ENCODE measurements around the gene CCDC71. TPM values are rescaled to one million over a fixed set of nuclear protein-coding genes. Genes with fewer than 3 reads are reported as not detected.

The CCDC71 gene
- polyA plus RNA-seq = 1 to 10 TPM; 1.1 to 2.0 (median 1.7) TPM

DNA sequence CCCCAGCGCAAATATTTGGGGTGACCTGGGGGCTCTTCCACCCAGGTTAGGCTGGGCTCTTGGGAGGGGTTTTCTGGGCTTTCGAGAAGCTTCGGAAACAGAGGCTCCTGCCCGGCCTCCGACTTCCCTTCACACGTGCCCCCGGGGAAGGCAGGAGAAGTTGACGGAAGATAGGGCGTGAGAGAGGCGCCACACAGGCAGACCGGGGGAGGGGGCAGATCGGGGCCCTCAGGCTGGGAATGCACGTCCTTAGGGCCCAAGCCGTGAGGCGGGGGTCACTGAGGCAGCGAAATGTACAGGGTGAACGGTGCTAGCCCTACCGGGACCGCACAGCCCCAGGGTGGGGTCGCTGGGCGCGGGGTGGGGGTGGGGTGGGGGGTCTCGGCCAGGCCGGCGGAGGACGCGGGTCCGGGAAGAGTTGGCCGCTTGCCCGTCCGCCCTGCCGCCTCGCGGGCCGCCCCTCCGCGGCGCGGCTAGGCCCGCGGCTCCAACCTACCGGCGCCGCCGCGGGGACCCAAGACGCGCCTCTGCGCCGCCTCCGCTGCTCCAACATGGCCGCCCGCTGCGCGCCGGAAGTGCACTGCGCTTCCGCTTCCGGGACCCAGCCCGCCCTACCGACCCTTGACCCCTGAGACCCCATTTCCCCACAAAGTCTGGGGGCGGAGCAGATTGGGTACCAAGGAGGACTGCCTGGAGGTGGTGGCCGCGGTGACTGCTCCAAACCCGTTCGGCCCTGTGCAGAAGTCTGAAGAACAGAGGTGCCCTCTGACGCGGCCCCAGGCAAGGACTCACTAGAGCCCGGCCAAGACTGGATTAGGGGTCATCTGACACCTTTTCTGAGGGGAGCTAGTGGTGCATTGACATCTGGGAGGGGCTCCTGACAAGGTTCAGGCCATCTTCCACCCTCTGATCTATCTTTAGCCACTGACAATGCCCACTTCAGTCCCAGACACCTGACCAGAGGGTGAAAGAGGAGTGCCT, at the start of gene CCDC71:
TSS of gene CCDC71 (minus strand) at position 561 of the 981 bp plus-strand sequence. CDS start 2,123 bp downstream, outside the sequence.
- H3K4me1 Mint-ChIP-seq = peaks cover 37 to 43% of the 10 kb centered on the region in 2 donors

DNA sequence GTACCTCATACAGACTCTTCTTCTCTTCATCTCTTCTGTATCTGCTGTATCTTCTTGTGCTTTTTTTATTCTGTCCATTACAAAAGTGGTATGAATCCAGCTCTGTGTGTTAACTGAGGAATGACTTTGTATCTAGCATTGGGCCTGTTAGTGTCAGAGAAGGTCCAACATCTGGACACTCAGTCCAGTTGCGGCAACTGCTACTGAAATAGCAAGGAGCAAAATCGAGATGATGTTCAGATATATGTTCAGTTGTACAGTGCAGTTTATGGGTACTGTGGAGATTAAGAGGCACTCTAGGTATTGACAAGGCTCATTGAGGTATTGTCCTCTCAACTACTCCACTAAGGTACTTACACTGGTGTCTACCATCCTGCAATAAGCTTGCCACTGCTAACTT, 47.9 kb upstream of the CCDC71 start:
- H3K9me3 Mint-ChIP-seq = no peaks in the 10 kb centered on the region

More for the DNA sequence above, at the start of gene CCDC71:
- peaks cover 0 to 10% (median 0%) of the 10 kb centered on the region in 3 donors for H3K36me3 Mint-ChIP-seq
- H3K27ac Mint-ChIP-seq = peak within 1 kb of the TSS; percentile 85 to 93 (median 90)
- H3K27me3 Mint-ChIP-seq (ENCODE audit: low read depth in 3 of 3) = peaks cover 0 to 2% (median 0%) of the 10 kb centered on the region in 3 donors
- no peaks in the 10 kb centered on the region for H3K9me3 Mint-ChIP-seq
- peak within 1 kb of the TSS; percentile 89 to 91 (median 90) for H3K4me3 Mint-ChIP-seq
- DNase-seq = peak; percentile 69 to 76 (median 75)

DNA sequence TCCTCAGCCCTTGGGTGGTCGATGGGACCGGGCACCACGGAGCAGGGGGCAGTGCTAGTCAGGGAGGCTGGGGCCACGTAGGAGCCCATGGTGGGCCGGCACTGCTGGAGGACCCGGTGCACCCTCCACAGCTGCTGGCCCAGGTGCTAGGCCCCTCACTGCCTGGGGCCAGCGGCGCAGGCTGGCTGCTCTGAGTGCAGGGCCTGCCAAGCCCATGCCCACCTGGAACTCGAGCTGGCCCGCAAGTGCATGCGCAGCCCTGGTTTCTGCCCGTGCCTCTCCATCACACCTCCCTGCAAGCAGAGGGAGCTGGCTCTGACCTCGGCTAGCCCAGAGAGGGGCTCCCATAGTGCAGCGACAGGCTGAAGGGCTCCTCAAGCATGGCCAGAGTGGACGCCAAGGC, 47.4 kb upstream of the CCDC71 start:
- no peaks in the 10 kb centered on the region for H3K9me3 Mint-ChIP-seq
- H3K27me3 Mint-ChIP-seq (ENCODE audit: low read depth in 3 of 3) = peaks cover 0 to 8% (median 2%) of the 10 kb centered on the region in 3 donors
- no peak for DNase-seq
- H3K4me3 Mint-ChIP-seq = no peak overlapping the region
- H3K4me1 Mint-ChIP-seq = no peaks in the 10 kb centered on the region
- H3K27ac Mint-ChIP-seq = no peak overlapping the region
- H3K36me3 Mint-ChIP-seq = no peaks in the 10 kb centered on the region

More for the DNA sequence above, 47.9 kb upstream of the CCDC71 start:
- H3K36me3 Mint-ChIP-seq = no peaks in the 10 kb centered on the region
- DNase-seq = no peak
- H3K4me1 Mint-ChIP-seq = no peaks in the 10 kb centered on the region
- H3K27me3 Mint-ChIP-seq (ENCODE audit: low read depth in 3 of 3) = peaks cover 0 to 8% (median 2%) of the 10 kb centered on the region in 3 donors
- no peak overlapping the region for H3K27ac Mint-ChIP-seq
- no peak overlapping the region for H3K4me3 Mint-ChIP-seq

DNA sequence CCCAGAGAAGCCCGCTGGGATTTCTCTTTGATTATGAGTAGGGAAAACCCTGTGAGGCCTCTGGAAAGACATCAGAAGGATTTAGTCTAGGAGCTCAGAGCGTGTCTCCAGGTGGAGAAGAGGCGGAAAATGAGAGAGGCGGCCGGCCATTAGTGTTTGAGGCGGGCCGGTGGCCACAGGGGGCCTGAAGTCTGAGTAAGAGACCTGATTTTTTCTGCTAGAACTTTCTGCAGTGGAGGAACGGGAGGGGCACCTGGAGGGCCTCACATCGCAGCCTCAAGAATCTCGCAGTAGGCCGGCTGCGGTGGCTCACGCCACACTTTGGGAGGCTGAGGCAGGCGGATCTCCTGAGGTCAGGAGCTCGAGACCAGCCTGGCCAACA, 33.8 kb upstream of the CCDC71 start:
- Mint-ChIP-seq H3K4me3 (no peak overlapping the region), H3K27me3 (ENCODE audit: low read depth in 3 of 3) (peaks cover 0 to 7% (median 2%) of the 10 kb centered on the region in 3 donors), H3K36me3 (no peaks in the 10 kb centered on the region), H3K27ac (no peak overlapping the region), H3K9me3 (peaks cover 0 to 1% (median 0%) of the 10 kb centered on the region in 6 donors), H3K4me1 (no peaks in the 10 kb centered on the region)
- no peak for DNase-seq

DNA sequence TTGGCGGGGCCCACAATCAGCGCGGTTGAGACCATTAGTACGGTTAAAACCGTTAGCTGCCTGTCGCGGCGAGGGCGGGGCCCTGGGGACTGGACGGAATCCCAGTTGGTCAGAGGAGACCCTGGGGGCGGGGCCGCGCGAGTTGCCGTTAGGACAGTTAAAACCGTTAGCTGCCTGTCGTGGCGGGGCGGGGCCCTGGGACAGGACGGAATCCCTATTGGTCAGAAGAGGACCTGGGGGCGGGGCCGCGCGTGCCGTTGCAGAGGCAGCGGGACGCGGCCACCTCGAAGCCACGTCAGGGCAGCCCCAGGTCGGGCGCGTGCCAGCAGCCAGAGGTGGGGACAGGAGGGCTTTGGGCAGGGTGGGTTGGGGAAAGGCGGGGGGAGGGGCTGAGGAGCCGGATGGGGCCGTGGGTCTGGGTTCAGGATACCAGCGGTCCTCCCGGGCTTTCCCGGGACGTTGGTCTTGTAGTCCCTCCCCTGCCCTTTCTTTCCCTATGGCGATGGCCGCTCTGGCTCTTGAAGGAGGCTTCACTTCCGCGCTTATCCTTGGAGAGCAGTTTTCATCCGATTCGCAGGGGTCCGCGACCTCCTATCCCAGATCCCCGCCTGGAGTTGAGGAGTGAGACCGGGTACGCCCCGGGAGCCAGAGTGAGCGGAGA, 33.2 kb upstream of the CCDC71 start:
- no peaks in the 10 kb centered on the region for H3K36me3 Mint-ChIP-seq
- H3K27ac Mint-ChIP-seq = no peak overlapping the region
- DNase-seq = no peak
- H3K27me3 Mint-ChIP-seq (ENCODE audit: low read depth in 3 of 3) = peaks cover 0 to 6% (median 2%) of the 10 kb centered on the region in 3 donors
- no peaks in the 10 kb centered on the region for H3K4me1 Mint-ChIP-seq
- no peak overlapping the region for H3K4me3 Mint-ChIP-seq
- H3K9me3 Mint-ChIP-seq = peaks cover 0 to 1% (median 0%) of the 10 kb centered on the region in 6 donors

DNA sequence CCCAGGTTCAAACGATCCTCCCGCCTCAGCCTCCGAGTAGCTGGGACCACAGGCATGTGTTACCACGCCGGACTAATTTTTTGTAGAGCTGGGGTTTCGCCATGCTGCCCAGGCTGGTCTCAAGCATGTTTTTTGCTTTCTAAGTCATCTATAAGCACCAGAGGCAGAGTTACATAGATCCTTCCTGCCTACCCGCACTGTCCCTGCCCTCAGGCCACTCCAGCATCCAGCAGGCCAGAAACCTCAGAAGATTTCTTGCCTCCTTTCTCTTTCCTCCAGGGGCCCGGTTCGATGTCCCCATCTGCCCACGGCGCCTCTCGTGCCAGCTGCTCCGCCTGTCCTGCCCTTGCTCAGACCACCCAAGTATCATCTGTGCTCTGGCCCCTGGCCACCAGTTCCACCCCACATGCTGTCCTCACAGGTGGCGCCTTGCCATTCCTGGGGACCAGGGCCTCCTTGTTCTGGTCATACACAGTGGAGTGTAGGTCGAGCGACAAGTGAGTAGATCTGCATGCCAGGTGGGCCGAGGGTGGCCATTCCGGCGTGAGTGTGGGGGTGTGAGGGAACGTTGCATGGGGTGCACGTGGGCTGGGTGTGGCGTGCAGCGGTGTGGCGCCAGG, 32.6 kb upstream of the CCDC71 start:
- Mint-ChIP-seq H3K36me3 (no peaks in the 10 kb centered on the region), H3K27me3 (ENCODE audit: low read depth in 3 of 3) (peaks cover 0 to 5% (median 2%) of the 10 kb centered on the region in 3 donors), H3K9me3 (peaks cover 0 to 1% (median 0%) of the 10 kb centered on the region in 6 donors), H3K27ac (no peak overlapping the region), H3K4me3 (no peak overlapping the region), H3K4me1 (no peaks in the 10 kb centered on the region)
- DNase-seq = no peak

DNA sequence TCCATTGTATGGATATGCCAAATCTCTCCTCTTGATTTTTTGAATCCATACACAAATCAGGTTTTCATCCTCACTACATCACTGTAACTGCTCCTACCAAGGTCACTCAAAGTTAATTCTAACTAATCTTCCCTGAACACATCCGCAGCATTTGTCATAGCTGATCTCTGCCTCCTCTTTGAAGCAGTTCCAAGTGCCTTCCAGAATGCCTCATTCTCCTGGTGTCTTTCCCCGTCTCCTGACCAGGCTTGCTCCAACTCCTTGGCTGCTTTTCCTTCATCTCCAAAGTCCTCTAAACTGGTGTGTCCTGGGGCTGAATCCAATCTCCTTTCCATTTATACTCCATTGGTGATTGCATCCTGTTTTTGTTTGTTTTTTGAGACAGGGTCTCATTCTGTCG, 32.0 kb upstream of the CCDC71 start:
- no peaks in the 10 kb centered on the region for H3K4me1 Mint-ChIP-seq
- no peak for DNase-seq
- H3K36me3 Mint-ChIP-seq = no peaks in the 10 kb centered on the region
- peaks cover 0 to 1% (median 0%) of the 10 kb centered on the region in 6 donors for H3K9me3 Mint-ChIP-seq
- H3K4me3 Mint-ChIP-seq = no peak overlapping the region
- H3K27me3 Mint-ChIP-seq (ENCODE audit: low read depth in 3 of 3) = peaks cover 0 to 5% (median 2%) of the 10 kb centered on the region in 3 donors
- no peak overlapping the region for H3K27ac Mint-ChIP-seq

DNA sequence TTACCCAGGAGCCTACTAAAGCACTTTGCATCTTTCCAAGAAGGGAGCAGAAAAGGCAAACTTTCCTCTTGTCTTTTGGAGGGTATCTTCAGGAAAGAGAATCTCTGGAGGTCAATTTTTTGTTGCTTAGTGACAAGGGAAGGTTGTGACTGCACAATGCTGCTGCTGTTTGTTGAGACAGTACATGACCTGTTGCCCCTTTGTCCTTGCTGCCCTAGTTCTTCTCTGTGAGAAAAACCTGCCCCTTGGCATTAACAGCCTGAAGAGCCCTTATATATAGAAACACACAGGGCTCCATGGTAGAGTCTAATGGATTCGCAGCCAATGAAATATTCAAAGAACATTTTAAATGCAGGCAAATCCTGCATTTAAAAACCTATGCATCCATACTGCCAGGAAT, 25.6 kb upstream of the CCDC71 start:
- H3K9me3 Mint-ChIP-seq = no peaks in the 10 kb centered on the region
- no peak overlapping the region for H3K4me3 Mint-ChIP-seq
- H3K27me3 Mint-ChIP-seq (ENCODE audit: low read depth in 3 of 3) = peaks cover 0 to 9% (median 3%) of the 10 kb centered on the region in 3 donors
- no peaks in the 10 kb centered on the region for H3K4me1 Mint-ChIP-seq
- no peaks in the 10 kb centered on the region for H3K36me3 Mint-ChIP-seq
- H3K27ac Mint-ChIP-seq = no peak overlapping the region
- no peak for DNase-seq

DNA sequence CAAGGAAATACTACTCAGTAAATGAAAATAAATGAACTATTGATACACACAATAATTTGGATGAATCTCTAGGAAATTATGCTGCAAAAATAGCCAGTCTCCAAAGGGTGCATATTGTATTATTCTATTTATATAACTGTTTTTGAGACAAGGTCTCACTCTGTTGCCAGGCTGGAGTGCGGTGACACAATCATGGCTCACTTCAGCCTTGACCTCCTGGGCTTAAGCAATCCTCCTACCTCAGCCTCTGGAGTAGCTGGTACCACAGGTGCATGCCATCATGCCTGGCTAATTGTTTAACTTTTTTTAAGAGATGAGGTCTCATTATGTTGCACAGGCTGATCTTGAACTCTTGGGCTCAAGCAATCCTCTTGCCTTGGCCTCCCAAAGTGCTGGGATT, 17.7 kb upstream of the CCDC71 start:
- Mint-ChIP-seq H3K9me3 (no peaks in the 10 kb centered on the region), H3K36me3 (no peaks in the 10 kb centered on the region), H3K27me3 (ENCODE audit: low read depth in 3 of 3) (peaks cover 4 to 22% (median 14%) of the 10 kb centered on the region in 3 donors), H3K4me3 (no peak overlapping the region), H3K4me1 (no peaks in the 10 kb centered on the region), H3K27ac (no peak overlapping the region)
- DNase-seq = no peak

DNA sequence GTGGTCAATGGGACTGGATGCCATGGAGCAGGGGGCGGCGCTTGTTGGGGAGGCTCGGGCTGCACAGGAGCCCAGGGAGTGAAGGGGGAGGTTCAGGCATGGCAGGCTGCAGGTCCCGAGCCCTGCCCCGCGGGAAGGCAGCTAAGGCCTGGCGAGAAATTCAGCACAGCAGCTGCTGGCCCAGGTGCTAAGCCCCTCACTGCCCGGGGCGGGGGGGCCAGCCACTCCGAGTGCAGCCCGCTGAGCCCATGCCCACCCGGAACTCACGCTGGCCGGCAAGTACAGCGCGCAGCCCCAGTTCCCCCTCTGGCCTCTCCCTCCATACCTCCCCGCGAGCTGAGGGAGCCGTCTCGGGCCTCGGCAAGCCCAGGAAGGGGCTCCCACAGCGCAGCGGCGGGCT, 16.6 kb upstream of the CCDC71 start:
- DNase-seq = no peak
- Mint-ChIP-seq H3K36me3 (no peaks in the 10 kb centered on the region), H3K27me3 (ENCODE audit: low read depth in 3 of 3) (peaks cover 4 to 22% (median 14%) of the 10 kb centered on the region in 3 donors), H3K9me3 (no peaks in the 10 kb centered on the region), H3K4me3 (no peak overlapping the region), H3K4me1 (no peaks in the 10 kb centered on the region), H3K27ac (no peak overlapping the region)

DNA sequence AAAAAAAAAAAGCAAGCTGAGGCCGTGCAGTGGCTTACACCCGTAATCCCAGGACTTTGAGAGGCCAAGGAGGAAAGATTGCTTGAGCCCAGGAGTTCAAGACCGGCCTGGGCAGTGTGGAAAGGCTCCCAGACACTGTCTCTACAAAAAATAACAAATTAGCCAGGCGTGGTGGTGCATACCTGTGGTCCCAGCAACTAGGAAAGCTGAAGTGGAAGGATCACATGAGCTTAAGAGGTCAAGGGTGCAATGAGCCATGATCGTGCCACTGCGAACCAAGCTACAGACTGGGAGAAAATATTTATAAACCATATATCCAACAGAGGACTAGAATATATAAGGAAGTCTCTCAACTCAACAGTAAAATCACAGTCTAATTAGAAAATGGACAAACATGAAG, 15.2 kb upstream of the CCDC71 start:
- DNase-seq = no peak
- peaks cover 4 to 15% (median 9%) of the 10 kb centered on the region in 3 donors for H3K27me3 Mint-ChIP-seq (ENCODE audit: low read depth in 3 of 3)
- no peaks in the 10 kb centered on the region for H3K9me3 Mint-ChIP-seq
- peak overlapping the region in 1 of 5 donors; percentile 63 for H3K4me3 Mint-ChIP-seq
- no peaks in the 10 kb centered on the region for H3K4me1 Mint-ChIP-seq
- no peaks in the 10 kb centered on the region for H3K36me3 Mint-ChIP-seq
- no peak overlapping the region for H3K27ac Mint-ChIP-seq

DNA sequence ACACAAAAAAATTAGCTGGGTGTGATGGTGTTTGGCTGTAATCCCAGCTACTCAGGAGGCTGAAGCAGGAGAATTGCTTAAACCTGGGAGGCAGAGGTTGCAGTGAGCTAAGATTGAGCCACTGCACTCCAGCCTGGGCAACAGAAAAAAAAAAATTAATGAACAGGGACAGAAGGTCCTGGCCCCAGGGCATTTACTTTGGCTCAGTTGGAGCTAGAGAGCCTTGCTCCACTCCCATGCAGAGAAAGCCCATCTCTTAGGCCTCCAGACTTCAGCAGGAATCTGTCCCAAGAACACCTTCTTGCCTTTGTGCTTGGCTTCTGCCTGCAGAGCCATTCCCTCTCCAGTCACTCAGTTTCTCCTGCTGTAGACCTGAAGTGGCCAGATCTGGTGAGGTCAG, 14.0 kb upstream of the CCDC71 start:
- H3K4me3 Mint-ChIP-seq = no peak overlapping the region
- no peaks in the 10 kb centered on the region for H3K36me3 Mint-ChIP-seq
- DNase-seq = no peak
- H3K27me3 Mint-ChIP-seq (ENCODE audit: low read depth in 3 of 3) = peaks cover 4 to 15% (median 9%) of the 10 kb centered on the region in 3 donors
- H3K27ac Mint-ChIP-seq = no peak overlapping the region
- no peaks in the 10 kb centered on the region for H3K4me1 Mint-ChIP-seq
- no peaks in the 10 kb centered on the region for H3K9me3 Mint-ChIP-seq

DNA sequence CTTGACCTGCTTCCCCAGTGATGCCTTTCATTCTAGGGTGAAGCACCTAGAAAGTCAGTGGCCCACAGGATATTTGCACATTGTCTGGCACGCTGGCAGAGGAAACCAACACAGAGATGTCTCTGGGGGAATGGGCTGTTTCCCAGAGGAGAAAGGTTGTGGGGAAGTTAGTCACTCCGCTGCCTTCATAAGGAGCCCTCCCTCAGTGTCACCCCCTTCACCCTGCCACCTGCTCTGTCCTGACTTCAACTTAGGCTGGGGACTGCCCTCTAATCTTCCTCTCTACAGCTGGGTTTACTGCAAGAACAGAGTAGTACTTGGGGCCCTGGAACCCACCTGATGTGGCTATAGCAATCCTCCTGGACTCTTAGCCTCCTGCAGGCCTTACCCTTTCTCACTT, 10.9 kb upstream of the CCDC71 start:
- H3K4me1 Mint-ChIP-seq = peaks cover 0 to under 1% of the 10 kb centered on the region in 2 donors
- DNase-seq = no peak
- H3K36me3 Mint-ChIP-seq = no peaks in the 10 kb centered on the region
- H3K9me3 Mint-ChIP-seq = no peaks in the 10 kb centered on the region
- H3K4me3 Mint-ChIP-seq = no peak overlapping the region
- H3K27ac Mint-ChIP-seq = no peak overlapping the region
- H3K27me3 Mint-ChIP-seq (ENCODE audit: low read depth in 3 of 3) = peaks cover 4 to 15% (median 8%) of the 10 kb centered on the region in 3 donors

All from immature natural killer cell (primary cell).